HG03432 (cell line): ENCODE data around the gene DACT2.
"Not testable (repeated sequence)": the region's sequence is repeated elsewhere in the genome, so short reads cannot be mapped to it uniquely, and the experiment has no call there.

Source experiments
- ATAC-seq: cut with Tn5 transposase; IDR thresholded peaks from one replicate; pipeline ENCODE4 v1.9.1; 2021; ENCODE audit warnings: mild to moderate bottlenecking, moderate library complexity; ENCODE audit not compliant: unreplicated experiment

Gene DACT2

GRCh38 chr6:168328086-168328485 is 8.5 kb upstream of the DACT2 start:
- no peak for ATAC-seq

- no peak for ATAC-seq
These were observed 7.0 kb upstream of the DACT2 start for GRCh38 chr6:168326294-168327261.

- ATAC-seq, result no peak
These were observed 3.4 kb upstream of the DACT2 start for GRCh38 chr6:168322966-168323365.

- no peak for ATAC-seq
These were observed 1.1 kb upstream of the DACT2 start for GRCh38 chr6:168320634-168321033.

- no peak for ATAC-seq
These were observed 848 bp downstream of the DACT2 start for GRCh38 chr6:168318579-168319278.

GRCh38 chr6:168318090-168318489 is 1.5 kb downstream of the DACT2 start:
- no peak for ATAC-seq

GRCh38 chr6:168315596-168315995 is 4.0 kb downstream of the DACT2 start:
- no peak for ATAC-seq

- no peak for ATAC-seq
These were observed 4.6 kb downstream of the DACT2 start for GRCh38 chr6:168314948-168315347.

- ATAC-seq, result no peak
These were observed 5.6 kb downstream of the DACT2 start for GRCh38 chr6:168314021-168314420.

- no peak for ATAC-seq
These were observed 6.1 kb downstream of the DACT2 start for GRCh38 chr6:168313431-168314011.

- not testable (repeated sequence) for ATAC-seq
These were observed 7.5 kb downstream of the DACT2 start for GRCh38 chr6:168312125-168312507.

GRCh38 chr6:168311410-168312124 is 8.0 kb downstream of the DACT2 start:
- ATAC-seq, result no peak

- ATAC-seq, result no peak
These were observed 8.6 kb downstream of the DACT2 start for GRCh38 chr6:168310945-168311344.

- ATAC-seq, result no peak
These were observed 9.2 kb downstream of the DACT2 start for GRCh38 chr6:168310403-168310802.

GRCh38 chr6:168309997-168310396 is 9.6 kb downstream of the DACT2 start:
- ATAC-seq, result no peak

GRCh38 chr6:168309183-168309582 is 10.4 kb downstream of the DACT2 start:
- ATAC-seq, result no peak

GRCh38 chr6:168308390-168309144 is 11.0 kb downstream of the DACT2 start:
- no peak for ATAC-seq

GRCh38 chr6:168307695-168308021 is 11.9 kb downstream of the DACT2 start:
- no peak for ATAC-seq

GRCh38 chr6:168307015-168307694 is 12.4 kb downstream of the DACT2 start:
- ATAC-seq, result no peak

GRCh38 chr6:168305863-168306262 is 13.7 kb downstream of the DACT2 start:
- ATAC-seq, result no peak
